ENCODE data around the gene HLX.

DNA sequence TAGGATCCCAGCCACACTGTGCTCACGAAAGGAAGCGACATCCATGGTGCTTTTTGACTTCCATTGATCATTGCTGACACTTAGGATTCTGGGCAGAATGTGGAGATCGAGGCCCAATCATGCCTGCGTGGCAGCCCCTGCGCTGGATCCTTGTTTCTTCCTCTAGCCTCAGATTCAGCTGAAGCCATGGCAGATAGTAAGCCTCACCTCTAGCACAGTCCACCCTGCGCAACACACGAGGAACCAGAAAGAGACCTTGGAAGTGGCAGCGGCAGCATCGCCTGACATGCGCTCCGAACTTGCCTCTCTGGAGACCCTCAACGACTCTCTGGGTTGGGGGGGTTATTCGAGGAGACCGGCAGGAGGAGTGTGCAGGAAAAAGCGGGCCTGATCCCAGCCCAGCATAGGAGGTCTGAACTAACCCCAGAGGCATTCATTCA is 10.6 kb downstream of the HLX start:
- TF ChIP-seq POLR2AphosphoS5 (IDR thresholded peaks at IDR 0.05) (no peak), POLR2A (IDR thresholded peaks at IDR 0.05) (no peak)
- TF ChIP-seq, protein P1, sequence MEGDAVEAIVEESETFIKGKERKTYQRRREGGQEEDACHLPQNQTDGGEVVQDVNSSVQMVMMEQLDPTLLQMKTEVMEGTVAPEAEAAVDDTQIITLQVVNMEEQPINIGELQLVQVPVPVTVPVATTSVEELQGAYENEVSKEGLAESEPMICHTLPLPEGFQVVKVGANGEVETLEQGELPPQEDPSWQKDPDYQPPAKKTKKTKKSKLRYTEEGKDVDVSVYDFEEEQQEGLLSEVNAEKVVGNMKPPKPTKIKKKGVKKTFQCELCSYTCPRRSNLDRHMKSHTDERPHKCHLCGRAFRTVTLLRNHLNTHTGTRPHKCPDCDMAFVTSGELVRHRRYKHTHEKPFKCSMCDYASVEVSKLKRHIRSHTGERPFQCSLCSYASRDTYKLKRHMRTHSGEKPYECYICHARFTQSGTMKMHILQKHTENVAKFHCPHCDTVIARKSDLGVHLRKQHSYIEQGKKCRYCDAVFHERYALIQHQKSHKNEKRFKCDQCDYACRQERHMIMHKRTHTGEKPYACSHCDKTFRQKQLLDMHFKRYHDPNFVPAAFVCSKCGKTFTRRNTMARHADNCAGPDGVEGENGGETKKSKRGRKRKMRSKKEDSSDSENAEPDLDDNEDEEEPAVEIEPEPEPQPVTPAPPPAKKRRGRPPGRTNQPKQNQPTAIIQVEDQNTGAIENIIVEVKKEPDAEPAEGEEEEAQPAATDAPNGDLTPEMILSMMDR (IDR thresholded peaks at IDR 0.05), result no peak

All from transverse colon (tissue), 4 donors.